Neural cell (in vitro differentiated cells): ENCODE data around the gene ICA1. TPM values are rescaled to one million over a fixed set of nuclear protein-coding genes. Genes with fewer than 3 reads are reported as not detected.

Experiments used
- H2AFZ ChIP-seq: fragments of 200-600, 300-800 bp; sonication (generic), shearing (Covaris generic); 2 replicates; pipeline ENCODE4 v1.6.0; 2014; ENCODE audit warnings: low read depth, mild to moderate bottlenecking, antibody characterized with exemption, low read length, moderate library complexity
- H3F3A ChIP-seq: fragments of 200-600 bp; shearing (Covaris generic); 2 replicates; pipeline ENCODE4 v1.6.1; 2016; ENCODE audit warnings: mild to moderate bottlenecking, moderate library complexity, mixed read lengths, antibody characterized with exemption, low read length; ENCODE audit not compliant: insufficient read depth, poor library complexity, severe bottlenecking
- H3K27ac ChIP-seq: fragments of 200-600, 300-800 bp; sonication (generic), shearing (Covaris generic); 2 replicates; pipeline ENCODE4 v1.5.1; 2014; ENCODE audit warnings: mild to moderate bottlenecking, low read length, moderate library complexity
- H3K27me3 ChIP-seq: fragments of 300-800, 200-600 bp; sonication (generic), shearing (Covaris generic); 2 replicates; pipeline ENCODE4 v1.6.0; 2014; ENCODE audit warnings: mild to moderate bottlenecking, low read depth, low read length, moderate library complexity; ENCODE audit not compliant: insufficient read depth
- H3K36me3 ChIP-seq: fragments of 300-800, 200-600 bp; sonication (generic), shearing (Covaris generic); 2 replicates; pipeline ENCODE4 v1.5.1; 2014; ENCODE audit warnings: mild to moderate bottlenecking, antibody characterized with exemption, low read length, moderate library complexity; ENCODE audit not compliant: insufficient read depth
- H3K4me2 ChIP-seq: fragments of 300-800, 200-600 bp; sonication (generic), shearing (Covaris generic); 2 replicates; pipeline ENCODE4 v1.6.0; 2014; ENCODE audit warnings: mild to moderate bottlenecking, low read length
- H3K4me3 ChIP-seq: fragments of 300-800, 200-600 bp; sonication (generic), shearing (Covaris generic); 2 replicates; pipeline ENCODE4 v1.5.1; 2014; ENCODE audit warnings: mild to moderate bottlenecking, low read length, moderate library complexity
- H3K79me2 ChIP-seq: fragments of 200-600 bp; shearing (Covaris generic); replicated peaks from 2 replicates; pipeline ENCODE4 v1.6.0; 2014; ENCODE audit warnings: mild to moderate bottlenecking, low read length, moderate library complexity; ENCODE audit not compliant: insufficient read depth
- H3K9ac ChIP-seq: fragments of 300-800, 200-600 bp; sonication (generic), shearing (Covaris generic); 2 replicates; pipeline ENCODE4 v1.6.1; 2016; ENCODE audit warnings: mild to moderate bottlenecking, low read length, mixed read lengths
- H3K9me2 ChIP-seq: fragments of 200-600 bp; shearing (Covaris generic); 2 replicates; pipeline ENCODE4 v1.6.1; 2016; ENCODE audit warnings: mild to moderate bottlenecking, low read length, mixed read lengths; ENCODE audit not compliant: insufficient read depth
- H3K9me3 ChIP-seq: fragments of 200-600, 300-800 bp; sonication (generic), shearing (Covaris generic); 2 replicates; pipeline ENCODE4 v1.6.1; 2016; ENCODE audit warnings: mild to moderate bottlenecking, mixed run types, low read length, moderate library complexity, mixed read lengths
- H4K20me1 ChIP-seq: fragments of 200-600 bp; shearing (Covaris generic); 2 replicates; pipeline ENCODE4 v1.6.1; 2016; ENCODE audit warnings: mild to moderate bottlenecking, mixed run types; ENCODE audit not compliant: insufficient read depth
- EP300 ChIP-seq: fragments of 450-650 bp; conservative IDR thresholded peaks from 2 replicates; pipeline ENCODE4 v1.6.1; 2014; ENCODE audit warnings: antibody characterized with exemption, mild to moderate bottlenecking, moderate library complexity; ENCODE audit not compliant: poor library complexity, severe bottlenecking
- EZH2 ChIP-seq: fragments of 200-600, 300-800 bp; shearing (Covaris generic), sonication (generic); IDR thresholded peaks from 2 replicates; pipeline ENCODE4 v1.6.1; 2014; ENCODE audit warnings: antibody characterized with exemption, low read length, borderline replicate concordance, mild to moderate bottlenecking; ENCODE audit not compliant: insufficient read depth, poor library complexity, severe bottlenecking
- MXI1 ChIP-seq: fragments of 450-650 bp; conservative IDR thresholded peaks from 2 replicates; pipeline ENCODE4 v1.6.1; 2014; ENCODE audit warnings: antibody characterized with exemption, mild to moderate bottlenecking; ENCODE audit not compliant: poor library complexity, severe bottlenecking
- POLR2AphosphoS5 ChIP-seq: IDR thresholded peaks from 2 replicates; pipeline ENCODE4 v1.6.1; 2012
- RAD21 ChIP-seq: fragments of 450-650 bp; conservative IDR thresholded peaks from 2 replicates; pipeline ENCODE4 v1.6.1; 2014; ENCODE audit warnings: antibody characterized with exemption, mild to moderate bottlenecking, moderate library complexity
- SMC3 ChIP-seq: fragments of 450-650 bp; conservative IDR thresholded peaks from 2 replicates; pipeline ENCODE4 v1.6.1; 2014; ENCODE audit warnings: antibody characterized with exemption, mild to moderate bottlenecking, moderate library complexity; ENCODE audit not compliant: poor library complexity
- TAF1 ChIP-seq: IDR thresholded peaks from 2 replicates; pipeline ENCODE4 v1.6.1; 2012; ENCODE audit warnings: low read depth
- polyA plus RNA-seq: library from polyadenylated mRNA; depleted of rRNA; stranded (reverse); fragments of >200 nt; gene quantifications from 2 replicates; pipeline ENCODE4 v1.2.3, GENCODE V29; 2014
- TF ChIP-seq, protein P1 (sequence below): IDR thresholded peaks from 2 replicates; pipeline ENCODE4 v1.6.1; 2012; ENCODE audit warnings: borderline replicate concordance
- TF ChIP-seq, protein P2 (sequence below): fragments of 450-650 bp; IDR thresholded peaks from 2 replicates; pipeline ENCODE4 v1.5.1; 2014; ENCODE audit warnings: antibody characterized with exemption, mild to moderate bottlenecking, moderate library complexity; ENCODE audit not compliant: poor library complexity, severe bottlenecking

Gene ICA1
- polyA plus RNA-seq, 1 donor from 2014 or later: 18.6 TPM

DNA sequence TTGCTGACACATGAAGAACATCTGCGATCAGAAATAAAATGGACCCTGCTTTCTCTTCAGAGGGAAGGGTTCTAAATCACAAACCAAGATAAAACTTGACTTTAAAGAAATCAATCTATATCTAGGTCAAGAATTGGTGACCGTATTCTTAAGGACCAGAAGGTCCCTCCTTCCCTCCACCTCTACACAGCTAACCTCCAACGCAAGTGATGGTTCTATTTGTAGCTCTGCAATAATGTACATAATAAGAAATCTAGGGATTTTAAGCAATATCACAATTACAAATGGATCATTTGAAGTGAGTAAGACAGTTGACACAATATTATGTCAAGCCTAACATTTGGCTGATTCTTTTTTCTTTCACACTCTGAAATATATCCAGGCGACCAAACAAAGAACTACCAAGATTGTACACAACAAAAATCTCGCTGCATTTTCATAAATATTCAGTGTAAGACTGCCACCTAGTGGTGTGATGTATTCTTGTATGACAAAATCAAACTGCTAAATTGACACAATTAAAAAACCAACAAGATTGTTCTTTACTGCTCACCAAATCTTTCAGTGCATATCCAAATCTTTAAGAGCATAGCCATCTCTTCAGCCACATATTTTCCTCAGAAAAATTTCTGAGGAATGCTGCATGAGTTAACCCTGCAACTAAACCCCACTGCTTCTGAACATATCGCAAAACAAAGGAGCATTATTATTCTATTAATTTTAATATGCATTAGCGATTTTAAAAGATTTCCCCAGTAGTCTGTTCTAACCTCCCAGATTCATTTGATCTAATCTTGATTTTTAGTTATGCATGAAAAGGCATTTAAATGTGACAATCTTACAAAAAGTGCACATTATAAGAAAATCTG, 44.5 kb downstream of the ICA1 start:
- H3K9me2 ChIP-seq: no peaks in the 10 kb centered on the region
- TF ChIP-seq SMC3 (peak; percentile 92), EZH2 (no peak), POLR2AphosphoS5 (peak; percentile 58), RAD21 (peak; percentile 91), EP300 (peak; percentile 62), TAF1 (no peak), MXI1 (no peak)
- TF ChIP-seq, protein P1, sequence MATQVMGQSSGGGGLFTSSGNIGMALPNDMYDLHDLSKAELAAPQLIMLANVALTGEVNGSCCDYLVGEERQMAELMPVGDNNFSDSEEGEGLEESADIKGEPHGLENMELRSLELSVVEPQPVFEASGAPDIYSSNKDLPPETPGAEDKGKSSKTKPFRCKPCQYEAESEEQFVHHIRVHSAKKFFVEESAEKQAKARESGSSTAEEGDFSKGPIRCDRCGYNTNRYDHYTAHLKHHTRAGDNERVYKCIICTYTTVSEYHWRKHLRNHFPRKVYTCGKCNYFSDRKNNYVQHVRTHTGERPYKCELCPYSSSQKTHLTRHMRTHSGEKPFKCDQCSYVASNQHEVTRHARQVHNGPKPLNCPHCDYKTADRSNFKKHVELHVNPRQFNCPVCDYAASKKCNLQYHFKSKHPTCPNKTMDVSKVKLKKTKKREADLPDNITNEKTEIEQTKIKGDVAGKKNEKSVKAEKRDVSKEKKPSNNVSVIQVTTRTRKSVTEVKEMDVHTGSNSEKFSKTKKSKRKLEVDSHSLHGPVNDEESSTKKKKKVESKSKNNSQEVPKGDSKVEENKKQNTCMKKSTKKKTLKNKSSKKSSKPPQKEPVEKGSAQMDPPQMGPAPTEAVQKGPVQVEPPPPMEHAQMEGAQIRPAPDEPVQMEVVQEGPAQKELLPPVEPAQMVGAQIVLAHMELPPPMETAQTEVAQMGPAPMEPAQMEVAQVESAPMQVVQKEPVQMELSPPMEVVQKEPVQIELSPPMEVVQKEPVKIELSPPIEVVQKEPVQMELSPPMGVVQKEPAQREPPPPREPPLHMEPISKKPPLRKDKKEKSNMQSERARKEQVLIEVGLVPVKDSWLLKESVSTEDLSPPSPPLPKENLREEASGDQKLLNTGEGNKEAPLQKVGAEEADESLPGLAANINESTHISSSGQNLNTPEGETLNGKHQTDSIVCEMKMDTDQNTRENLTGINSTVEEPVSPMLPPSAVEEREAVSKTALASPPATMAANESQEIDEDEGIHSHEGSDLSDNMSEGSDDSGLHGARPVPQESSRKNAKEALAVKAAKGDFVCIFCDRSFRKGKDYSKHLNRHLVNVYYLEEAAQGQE: no peak
- TF ChIP-seq, protein P2, sequence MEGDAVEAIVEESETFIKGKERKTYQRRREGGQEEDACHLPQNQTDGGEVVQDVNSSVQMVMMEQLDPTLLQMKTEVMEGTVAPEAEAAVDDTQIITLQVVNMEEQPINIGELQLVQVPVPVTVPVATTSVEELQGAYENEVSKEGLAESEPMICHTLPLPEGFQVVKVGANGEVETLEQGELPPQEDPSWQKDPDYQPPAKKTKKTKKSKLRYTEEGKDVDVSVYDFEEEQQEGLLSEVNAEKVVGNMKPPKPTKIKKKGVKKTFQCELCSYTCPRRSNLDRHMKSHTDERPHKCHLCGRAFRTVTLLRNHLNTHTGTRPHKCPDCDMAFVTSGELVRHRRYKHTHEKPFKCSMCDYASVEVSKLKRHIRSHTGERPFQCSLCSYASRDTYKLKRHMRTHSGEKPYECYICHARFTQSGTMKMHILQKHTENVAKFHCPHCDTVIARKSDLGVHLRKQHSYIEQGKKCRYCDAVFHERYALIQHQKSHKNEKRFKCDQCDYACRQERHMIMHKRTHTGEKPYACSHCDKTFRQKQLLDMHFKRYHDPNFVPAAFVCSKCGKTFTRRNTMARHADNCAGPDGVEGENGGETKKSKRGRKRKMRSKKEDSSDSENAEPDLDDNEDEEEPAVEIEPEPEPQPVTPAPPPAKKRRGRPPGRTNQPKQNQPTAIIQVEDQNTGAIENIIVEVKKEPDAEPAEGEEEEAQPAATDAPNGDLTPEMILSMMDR: peak; percentile 91
- no peaks in the 10 kb centered on the region for H3K36me3 ChIP-seq
- no peaks in the 10 kb centered on the region for H3K79me2 ChIP-seq
- no peaks in the 10 kb centered on the region for H3F3A ChIP-seq
- peak overlapping the region; percentile 78 for H2AFZ ChIP-seq
- peak overlapping the region; percentile 60 for H3K27ac ChIP-seq
- H3K4me3 ChIP-seq: no peak overlapping the region
- no peaks in the 10 kb centered on the region for H4K20me1 ChIP-seq
- H3K27me3 ChIP-seq: no peaks in the 10 kb centered on the region
- H3K4me2 ChIP-seq: no peak overlapping the region
- peak overlapping the region; percentile 2 for H3K9ac ChIP-seq
- no peaks in the 10 kb centered on the region for H3K9me3 ChIP-seq

DNA sequence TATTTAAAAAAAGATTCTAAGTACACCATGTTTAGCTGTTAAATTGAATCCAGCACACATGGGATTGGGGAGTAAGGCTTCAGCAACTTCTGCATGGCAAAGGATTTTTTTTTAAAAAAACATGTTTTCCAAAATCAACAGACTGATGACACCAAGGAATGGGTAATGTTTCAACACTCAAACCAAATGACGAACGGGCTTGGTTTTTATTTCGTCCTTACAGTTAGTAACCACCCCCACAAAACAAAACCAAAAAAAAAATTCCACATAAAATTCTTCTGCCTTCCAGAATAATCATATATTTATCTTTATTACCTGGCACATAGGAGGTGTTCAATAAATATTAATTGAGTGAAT, 45.7 kb downstream of the ICA1 start:
- TF ChIP-seq, protein P1: no peak
- TF ChIP-seq, protein P2: no peak
- Histone ChIP-seq H4K20me1 (no peaks in the 10 kb centered on the region), H3K27me3 (no peaks in the 10 kb centered on the region), H3K27ac (no peak overlapping the region), H3K9me3 (no peaks in the 10 kb centered on the region), H3K4me2 (no peak overlapping the region), H3K4me3 (no peak overlapping the region), H2AFZ (no peak overlapping the region), H3K9me2 (no peaks in the 10 kb centered on the region), H3K9ac (no peak overlapping the region), H3F3A (no peaks in the 10 kb centered on the region), H3K36me3 (no peaks in the 10 kb centered on the region), H3K79me2 (no peaks in the 10 kb centered on the region)
